Measurements from ENCODE around the gene VPS13C. TPM values are rescaled to one million over a fixed set of nuclear protein-coding genes. Genes with fewer than 3 reads are reported as not detected.

The VPS13C gene
- total RNA-seq, 1 experiment from 2014 or later = 7.2 TPM

DNA sequence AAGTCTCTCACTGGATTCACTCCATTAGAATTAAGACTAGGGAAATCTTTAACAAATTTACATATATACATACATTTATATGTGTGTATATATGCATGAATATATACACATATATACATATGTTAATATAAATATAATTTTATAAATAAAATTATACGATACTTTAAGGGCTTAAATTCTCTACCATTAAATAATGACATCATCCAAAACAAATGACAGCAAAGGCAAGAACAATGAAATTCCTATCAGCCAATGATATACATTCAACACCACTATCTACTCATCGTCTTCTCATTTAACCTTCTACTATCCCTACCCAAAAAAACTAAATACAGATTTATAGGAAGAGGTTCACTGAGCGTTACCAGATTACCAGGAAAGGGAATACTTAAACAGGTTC is 152.0 kb downstream of the VPS13C start:
- no peak for DNase-seq (ENCODE audit: low read depth)
- in situ Hi-C loops (cut with HindIII; ENCODE audit: low pct_unique_long_range_greater_than_20kb, low sequenced_read_pairs) = no loop called here

DNA sequence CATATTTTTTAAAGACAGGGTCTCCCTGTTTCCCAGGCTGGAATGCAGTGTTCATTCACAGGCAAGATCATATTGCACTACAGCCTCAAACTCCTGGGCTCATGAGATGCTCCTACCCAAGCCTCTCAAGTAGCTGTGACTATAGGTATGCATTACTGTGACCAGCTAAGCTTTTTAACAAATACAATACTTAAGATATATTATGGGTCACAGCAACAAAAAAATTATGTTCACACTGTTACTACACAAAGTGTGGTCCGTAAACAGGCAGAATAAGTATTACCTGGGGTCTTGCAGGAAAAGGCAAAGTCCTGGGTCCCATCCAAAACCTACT is 152.5 kb downstream of the VPS13C start:
- no peak for DNase-seq (ENCODE audit: low read depth)
- in situ Hi-C loops (cut with HindIII; ENCODE audit: low pct_unique_long_range_greater_than_20kb, low sequenced_read_pairs) = no loop called here

DNA sequence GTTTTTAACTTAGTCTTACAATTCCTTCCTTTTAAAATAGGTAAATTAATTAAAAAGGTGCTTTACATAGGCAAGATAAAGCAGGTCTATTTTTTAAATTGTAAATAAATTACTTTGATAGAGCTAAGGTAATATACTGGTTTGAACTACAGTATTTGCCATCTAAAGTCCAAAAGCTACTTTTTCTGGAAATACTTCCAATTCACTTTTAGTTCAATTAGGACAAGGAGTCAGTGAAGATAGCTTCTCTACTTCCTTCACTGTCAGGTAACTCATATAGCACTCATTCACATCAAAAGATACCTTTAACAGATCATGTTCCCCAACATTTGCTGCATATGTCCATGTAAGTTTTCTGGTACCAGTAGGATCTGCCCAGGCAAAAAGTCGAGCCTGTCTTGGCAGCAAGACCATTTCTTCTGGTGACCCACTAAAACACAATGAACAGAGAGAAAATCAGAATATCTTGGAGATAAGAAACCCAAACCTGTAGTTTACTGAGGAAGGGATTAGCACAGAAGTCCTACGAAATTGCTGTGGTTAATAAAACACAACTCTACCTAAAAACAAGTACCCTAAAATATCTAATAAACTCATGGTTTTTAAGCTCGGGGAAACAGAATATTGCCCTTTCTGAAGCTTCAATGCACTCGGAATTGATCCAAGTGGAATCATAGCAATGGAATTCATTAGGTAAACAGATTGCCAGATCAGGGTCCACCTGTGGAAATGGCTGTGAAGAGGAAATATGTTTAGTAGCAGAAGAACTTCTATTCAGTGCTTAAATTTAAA is 153.1 kb downstream of the VPS13C start:
- no peak for DNase-seq (ENCODE audit: low read depth)
- in situ Hi-C loops (cut with HindIII; ENCODE audit: low pct_unique_long_range_greater_than_20kb, low sequenced_read_pairs) = no loop called here

DNA sequence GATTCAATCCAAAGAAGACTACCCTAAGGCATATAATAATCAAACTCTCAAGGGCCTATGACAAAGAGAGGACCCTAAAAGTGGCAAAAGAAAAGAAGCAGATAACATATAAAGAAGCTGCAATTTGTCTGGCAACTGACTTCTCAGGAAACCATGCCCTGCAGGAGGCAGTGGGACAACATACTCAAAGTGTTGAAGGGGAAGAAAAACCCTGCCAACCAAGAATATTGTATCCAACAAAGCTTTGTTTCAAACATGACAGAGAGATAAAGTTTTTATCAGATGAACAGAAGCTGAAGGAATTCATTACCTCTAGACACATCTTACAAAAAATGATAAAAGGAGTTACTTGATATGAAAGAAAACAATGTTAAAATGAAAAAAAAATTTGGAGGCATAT is 167.1 kb downstream of the VPS13C start:
- no peak for DNase-seq (ENCODE audit: low read depth)
- in situ Hi-C loops (cut with HindIII; ENCODE audit: low pct_unique_long_range_greater_than_20kb, low sequenced_read_pairs) = no loop called here

DNA sequence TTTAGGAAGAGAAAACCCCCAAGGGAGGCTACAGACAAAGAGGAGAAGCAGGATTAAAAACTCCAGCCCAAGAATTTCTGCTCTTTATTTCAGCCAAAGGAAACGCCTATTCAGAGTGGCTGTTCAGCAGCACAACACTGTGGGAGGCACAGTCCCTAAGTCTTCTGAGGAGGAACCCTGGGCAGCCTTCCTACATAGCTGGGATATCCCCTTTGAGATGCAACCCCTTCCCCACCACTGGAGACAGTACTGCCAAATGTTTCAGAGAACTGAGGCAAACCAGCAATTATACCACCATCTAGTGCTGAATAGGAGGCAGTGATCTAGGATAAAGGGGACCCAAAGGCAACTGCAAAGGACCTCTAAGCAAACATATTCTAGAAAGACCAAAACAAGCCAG is 168.1 kb downstream of the VPS13C start:
- DNase-seq (ENCODE audit: low read depth) = no peak
- in situ Hi-C loops (cut with HindIII; ENCODE audit: low pct_unique_long_range_greater_than_20kb, low sequenced_read_pairs) = no loop called here

DNA sequence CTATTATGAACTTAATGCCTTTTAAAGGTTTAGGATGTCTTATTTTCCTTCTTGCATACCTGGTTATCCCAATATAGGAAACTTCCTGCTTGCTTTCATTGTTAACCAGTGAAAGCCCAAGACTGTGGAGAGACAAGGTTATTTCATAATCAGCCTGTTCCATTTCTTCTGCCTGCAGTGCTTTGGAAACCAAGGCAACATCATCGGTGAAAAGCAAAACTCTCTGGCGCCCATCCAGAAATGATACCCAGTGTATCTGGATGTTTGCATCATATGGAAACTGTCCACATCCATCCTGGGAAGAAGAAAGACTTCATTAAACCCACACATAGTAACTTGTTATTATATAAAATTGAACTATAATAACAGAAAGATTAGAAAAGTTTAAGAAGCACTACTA is 170.1 kb downstream of the VPS13C start:
- in situ Hi-C loops (cut with HindIII; ENCODE audit: low pct_unique_long_range_greater_than_20kb, low sequenced_read_pairs) = no loop called here
- DNase-seq (ENCODE audit: low read depth) = no peak

DNA sequence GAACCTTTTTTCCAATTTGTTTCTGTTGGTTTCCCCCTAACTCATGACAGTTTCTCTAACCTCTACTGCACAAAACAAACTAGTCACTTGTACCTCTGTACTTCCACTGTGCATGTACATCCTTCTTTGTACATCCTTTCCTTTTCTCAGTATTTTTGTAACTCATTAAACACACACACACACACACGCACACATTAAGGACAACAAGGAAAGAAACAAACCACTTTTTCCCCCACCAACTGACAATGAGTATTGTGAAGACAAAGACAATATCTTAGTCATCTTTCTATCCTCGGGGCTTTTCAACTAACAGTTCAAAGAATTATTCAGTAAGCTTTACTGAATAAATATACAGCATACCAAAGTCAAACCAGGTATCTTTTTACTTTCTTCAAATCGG is 170.5 kb downstream of the VPS13C start:
- peak; percentile 11 for DNase-seq (ENCODE audit: low read depth)
- in situ Hi-C loops (cut with HindIII; ENCODE audit: low pct_unique_long_range_greater_than_20kb, low sequenced_read_pairs) = no loop called here

DNA sequence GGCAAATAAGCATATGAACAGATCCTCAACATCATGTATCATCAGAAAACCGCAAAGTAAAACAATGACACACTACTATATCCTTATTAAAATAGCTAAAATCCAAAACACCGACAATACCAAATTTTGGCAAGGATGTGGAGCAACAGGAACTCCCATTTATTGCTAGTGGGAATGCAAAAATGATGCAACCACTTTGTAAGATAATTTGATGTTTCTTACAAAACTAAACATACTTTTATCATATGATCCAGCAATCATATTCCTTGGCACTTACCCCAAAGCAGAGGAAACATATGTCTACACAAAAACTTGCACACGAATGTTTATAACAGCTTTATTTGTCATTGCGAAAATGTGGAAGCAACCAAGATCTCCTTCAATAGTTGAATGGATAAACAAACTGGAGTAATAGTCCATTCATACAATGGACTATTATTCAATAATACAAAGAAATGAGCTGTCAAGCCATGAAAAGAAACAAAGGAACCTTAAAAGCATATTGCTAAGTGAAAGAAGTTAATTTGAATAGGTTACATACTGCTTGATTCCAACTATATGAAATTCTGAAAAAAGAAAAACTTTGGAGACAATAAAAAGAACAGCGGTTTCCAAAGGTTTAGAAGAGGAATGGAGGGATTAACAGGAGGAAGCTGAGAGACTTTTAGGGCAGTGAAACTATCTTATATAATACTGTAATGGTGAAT is 172.0 kb downstream of the VPS13C start:
- in situ Hi-C loops (cut with HindIII; ENCODE audit: low pct_unique_long_range_greater_than_20kb, low sequenced_read_pairs) = no loop called here
- DNase-seq (ENCODE audit: low read depth) = no peak

DNA sequence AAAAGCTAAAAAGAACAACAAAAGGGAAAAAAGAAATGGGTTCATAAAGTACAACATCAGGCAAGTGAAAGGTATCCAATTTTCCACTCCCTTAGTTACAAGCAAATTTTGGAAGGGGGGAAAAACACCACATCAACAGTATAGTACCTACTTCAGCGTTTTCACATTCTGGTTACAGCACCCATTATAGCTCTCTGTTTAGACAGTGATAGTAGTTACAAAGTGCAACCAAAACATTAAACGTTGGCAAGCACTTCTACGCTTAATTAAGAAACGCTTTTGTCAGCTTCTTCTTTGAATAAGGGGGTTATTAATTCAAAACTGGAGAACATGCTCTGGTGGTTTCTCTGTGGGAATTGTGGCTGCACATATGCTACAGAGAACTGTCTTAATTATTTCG is 180.2 kb downstream of the VPS13C start:
- DNase-seq (ENCODE audit: low read depth) = no peak
- in situ Hi-C loops (cut with HindIII; ENCODE audit: low pct_unique_long_range_greater_than_20kb, low sequenced_read_pairs) = no loop called here

DNA sequence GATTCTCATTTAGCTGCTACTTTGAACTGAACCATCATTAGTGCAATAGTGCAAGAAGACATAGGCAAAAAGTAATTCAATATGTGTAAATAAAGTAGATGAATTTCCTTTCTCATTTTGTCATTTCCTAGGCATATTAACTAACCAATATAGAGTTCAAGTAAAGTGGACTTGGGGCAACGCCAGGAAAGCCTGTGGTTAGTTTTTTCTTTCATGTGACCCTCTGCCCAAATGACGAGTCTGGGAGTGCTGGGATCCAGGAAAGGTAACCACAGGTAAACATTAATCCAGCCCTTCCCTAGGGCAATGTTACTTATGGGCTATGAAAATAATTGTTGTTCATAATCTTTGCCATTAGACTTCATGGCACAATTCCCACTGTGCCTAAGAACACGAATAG is 181.0 kb downstream of the VPS13C start:
- DNase-seq (ENCODE audit: low read depth) = peak; percentile 36
- in situ Hi-C loops (cut with HindIII; ENCODE audit: low pct_unique_long_range_greater_than_20kb, low sequenced_read_pairs) = no loop called here

DNA sequence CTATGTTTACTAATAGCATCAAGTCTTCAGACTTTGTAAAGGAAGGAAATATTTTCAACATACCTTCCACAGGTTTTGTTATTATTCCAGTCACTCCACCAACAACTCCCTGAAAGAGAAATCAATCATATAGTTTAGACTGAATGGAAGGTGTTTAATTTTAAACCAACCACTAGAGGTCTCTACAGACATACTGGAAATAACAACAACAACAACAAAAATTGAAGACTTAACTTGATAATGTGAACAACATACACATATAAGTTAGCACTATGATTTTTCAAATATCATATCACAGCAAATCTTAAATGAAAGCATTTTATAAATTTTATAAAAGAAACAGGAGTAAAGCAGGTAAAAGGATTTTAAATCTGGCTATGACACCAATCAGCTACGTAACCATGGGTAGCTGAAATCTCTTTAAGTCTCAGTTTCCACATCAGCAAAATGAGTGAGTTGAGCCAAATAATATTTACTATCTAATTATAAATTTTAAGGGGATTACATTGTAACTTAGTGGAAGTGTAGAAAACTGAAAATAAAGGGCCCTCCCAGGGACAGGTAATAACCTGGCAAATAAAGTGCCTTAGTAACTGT is 188.2 kb downstream of the VPS13C start:
- in situ Hi-C loops (cut with HindIII; ENCODE audit: low pct_unique_long_range_greater_than_20kb, low sequenced_read_pairs) = no loop called here
- DNase-seq (ENCODE audit: low read depth) = peak; percentile 30

DNA sequence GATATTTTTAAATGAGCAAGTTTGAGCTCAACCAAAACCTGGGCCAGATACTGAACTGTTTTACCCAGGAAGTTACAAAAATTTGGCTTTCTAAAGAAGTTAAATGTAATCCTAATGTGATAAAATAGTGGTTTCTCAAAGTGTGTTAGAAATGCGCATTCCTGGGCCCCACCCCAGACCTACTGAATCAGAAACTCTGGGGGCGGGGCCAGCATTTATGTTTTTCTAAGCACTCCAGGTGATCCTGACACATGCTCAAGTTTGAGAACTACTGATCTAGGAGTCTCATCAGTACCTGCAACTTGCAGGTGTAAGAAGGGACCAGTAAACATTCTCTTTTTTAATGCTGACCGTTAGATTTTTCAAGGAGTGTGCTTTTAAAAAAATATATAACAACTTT is 190.6 kb downstream of the VPS13C start:
- in situ Hi-C loops (cut with HindIII; ENCODE audit: low pct_unique_long_range_greater_than_20kb, low sequenced_read_pairs) = no loop called here
- DNase-seq (ENCODE audit: low read depth) = no peak

DNA sequence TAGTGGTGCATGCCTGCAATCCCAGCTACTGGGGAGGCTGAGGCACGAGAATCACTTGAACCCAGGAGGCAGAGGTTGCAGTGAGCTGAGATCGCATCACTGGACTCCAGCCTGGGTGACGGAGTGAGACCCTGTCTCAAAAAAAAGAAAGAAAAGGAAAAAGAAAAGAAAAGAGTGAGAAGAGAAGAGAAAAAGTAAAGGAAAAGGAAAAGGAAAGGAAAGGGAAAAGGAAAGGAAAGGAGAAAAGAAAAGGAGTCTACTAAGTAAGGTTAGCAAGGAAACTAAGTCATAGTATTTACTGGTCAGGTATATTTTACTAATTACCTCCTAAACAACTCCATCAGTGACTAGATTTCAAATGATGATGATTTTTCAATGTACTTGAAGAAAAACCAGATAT is 198.3 kb downstream of the VPS13C start:
- in situ Hi-C loops (cut with HindIII; ENCODE audit: low pct_unique_long_range_greater_than_20kb, low sequenced_read_pairs) = no loop called here
- no peak for DNase-seq (ENCODE audit: low read depth)

DNA sequence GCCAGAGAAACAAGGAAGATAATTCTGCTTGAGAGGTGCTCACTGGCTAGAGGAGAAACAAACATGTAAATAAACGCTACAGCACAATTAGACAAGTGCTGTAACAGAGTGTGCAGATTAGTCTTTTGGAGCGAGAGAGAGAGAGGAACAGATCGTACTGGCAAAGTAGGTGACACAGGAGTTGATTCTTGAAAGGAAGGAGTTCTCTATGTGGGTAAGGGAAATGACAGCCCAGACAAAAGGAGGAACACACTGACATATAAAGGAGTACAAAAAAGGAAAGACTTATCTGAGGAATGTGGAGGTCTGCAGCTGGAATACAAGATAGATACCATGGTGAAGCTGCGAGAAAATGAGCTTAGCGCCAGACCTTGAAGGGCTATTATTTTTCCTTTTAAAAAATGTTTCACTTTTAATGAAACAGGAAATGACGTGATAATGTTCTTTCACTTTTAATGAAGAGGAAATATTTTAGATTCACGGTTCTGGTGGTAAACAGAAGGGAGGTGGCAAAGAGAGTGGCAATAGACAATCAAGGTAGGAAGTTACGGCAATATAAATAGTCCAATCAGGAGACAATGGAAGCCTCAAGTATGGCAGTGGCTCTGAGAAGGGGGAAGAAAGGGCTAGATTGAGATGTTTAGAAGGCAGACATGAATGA is 202.9 kb downstream of the VPS13C start:
- in situ Hi-C loops (cut with HindIII; ENCODE audit: low pct_unique_long_range_greater_than_20kb, low sequenced_read_pairs) = no loop called here
- no peak for DNase-seq (ENCODE audit: low read depth)

DNA sequence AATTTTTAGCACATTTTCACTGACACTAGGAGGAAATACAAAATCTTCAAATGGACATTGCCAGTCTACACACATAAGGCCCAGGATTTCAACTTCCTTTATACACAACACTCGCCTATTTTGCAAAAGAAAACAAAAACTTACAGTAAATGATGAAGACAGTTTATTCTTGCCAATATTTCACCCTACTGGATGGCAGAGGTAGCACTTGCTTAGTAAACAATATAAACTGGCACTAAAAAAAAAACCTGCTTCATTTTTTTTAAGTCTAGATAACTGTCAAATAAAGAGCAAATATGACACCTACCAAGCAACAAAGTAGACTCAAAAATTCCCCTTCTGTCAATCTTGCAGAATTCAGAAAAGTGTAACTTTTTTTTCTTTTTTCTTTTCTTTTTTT is 204.0 kb downstream of the VPS13C start:
- no peak for DNase-seq (ENCODE audit: low read depth)
- in situ Hi-C loops (cut with HindIII; ENCODE audit: low pct_unique_long_range_greater_than_20kb, low sequenced_read_pairs) = no loop called here

DNA sequence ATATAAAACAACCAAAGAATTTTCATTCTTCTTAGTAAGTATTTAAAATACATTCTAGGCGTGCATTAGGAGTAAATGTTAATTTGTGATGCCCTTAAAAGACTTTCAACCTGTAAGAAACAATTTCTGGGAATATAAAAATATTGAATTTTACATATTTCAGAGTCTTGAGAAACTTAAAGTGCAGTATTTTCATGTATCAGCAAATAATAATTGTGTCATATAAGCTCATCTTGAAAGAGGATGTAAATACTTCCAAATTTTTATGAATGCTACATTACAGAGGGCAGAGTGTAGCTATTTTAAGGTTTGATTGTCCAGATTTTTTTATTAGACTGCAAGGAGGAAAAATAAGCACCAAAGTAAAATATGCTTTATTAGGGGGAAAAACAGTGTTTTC is 207.1 kb downstream of the VPS13C start:
- in situ Hi-C loops (cut with HindIII; ENCODE audit: low pct_unique_long_range_greater_than_20kb, low sequenced_read_pairs) = no loop called here
- DNase-seq (ENCODE audit: low read depth) = no peak

DNA sequence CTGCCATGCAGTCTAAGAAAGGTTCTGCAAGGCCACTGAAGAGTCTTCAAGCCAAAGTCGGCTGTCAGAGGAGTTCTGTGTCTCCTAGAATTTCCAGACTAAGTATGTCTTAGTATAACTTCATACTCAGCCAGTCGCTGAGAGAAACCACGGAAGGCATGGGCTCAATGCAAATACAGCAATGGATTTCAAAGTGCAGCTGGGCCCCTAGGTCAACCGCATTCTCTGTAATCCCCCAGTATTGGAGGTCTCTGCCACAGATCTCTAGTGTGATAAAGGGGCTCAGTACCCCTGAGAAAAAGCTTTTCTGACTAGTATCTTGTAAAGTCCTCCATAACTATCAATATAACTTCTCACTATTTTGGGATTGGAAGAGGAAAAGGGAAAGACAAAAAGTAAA is 208.3 kb downstream of the VPS13C start:
- in situ Hi-C loops (cut with HindIII; ENCODE audit: low pct_unique_long_range_greater_than_20kb, low sequenced_read_pairs) = no loop called here
- no peak for DNase-seq (ENCODE audit: low read depth)

DNA sequence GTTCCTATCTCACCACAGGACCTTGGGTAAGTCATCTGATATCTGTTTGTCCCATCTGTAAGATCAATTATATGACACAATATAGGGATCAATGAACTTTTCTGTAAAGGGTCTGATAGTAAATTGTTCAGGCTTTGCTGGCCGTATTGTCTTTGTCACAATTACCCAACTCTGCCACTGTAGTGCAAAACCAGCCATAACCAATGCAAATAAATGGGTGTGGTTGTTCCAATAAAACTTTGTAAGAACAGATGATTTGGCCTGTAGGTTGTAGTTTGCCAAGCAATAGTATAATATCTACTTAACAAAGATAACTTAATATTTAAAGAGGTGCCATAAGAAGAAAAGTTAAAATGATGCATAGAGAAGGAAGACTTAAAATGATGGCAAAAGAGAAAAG is 210.8 kb downstream of the VPS13C start:
- in situ Hi-C loops (cut with HindIII; ENCODE audit: low pct_unique_long_range_greater_than_20kb, low sequenced_read_pairs) = no loop called here
- DNase-seq (ENCODE audit: low read depth) = no peak

DNA sequence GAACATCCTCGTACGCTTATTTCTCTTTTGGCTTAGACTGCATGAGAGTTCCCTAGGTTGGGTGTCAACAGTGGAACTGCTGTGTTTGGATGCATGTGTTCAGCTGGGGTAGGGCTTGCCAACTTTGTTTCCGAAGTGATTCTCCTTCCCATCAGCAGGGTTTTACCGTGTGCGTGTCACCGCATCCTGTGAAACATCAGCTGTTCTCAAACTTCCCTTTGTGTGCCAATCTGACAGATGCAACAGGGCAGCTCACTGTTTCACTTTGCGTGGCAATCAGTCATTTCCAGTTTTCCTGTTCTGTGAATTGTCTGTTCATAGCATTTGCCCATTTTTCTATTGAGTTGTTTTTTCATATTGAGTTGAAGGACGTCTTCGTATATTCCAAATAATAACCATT is 218.8 kb downstream of the VPS13C start:
- DNase-seq (ENCODE audit: low read depth) = no peak
- in situ Hi-C loops (cut with HindIII; ENCODE audit: low pct_unique_long_range_greater_than_20kb, low sequenced_read_pairs) = no loop called here
